ENCODE data around the gene ILK.

ILK gene

GRCh38 chr11:6638429-6638828, 34.9 kb downstream of the ILK start:
- no peak for DNase-seq

GRCh38 chr11:6640036-6640984, 36.7 kb downstream of the ILK start:
- no peak for DNase-seq

DNA sequence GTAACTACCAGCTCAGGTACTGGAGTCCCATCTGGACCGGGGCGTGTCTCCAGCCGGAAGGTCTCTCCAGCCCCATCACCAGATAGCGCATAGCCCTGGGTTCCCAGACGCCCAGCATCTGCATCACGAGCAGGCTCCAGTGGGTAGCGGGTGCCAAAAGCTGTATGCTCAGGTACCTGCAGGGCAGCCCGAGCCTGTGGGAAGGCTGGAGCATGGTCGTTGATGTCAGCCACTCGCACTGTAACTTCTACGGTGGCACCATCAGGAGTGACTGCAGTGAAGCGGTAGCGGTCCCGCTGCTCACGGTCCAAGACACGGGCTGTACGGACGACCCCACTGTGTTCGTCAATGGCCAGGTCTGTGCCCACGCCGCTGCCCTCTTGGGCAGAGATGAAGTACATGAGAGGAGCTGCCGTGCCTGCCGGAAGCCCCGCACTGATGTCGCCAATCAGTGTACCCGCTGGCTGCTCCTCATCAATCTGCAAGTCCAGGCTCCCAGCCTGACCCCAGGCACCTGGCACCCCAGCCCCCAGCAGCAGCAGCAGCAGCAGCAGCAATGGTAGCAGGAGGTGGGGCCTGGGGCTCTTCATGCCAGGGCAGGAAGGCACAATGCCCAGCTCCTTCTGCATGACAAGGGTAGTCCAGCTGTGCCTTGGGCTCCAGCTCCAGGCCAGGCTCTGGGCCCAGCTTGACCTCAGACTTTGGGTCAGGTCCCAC, 37.6 kb downstream of the ILK start:
- no peak for DNase-seq

DNA sequence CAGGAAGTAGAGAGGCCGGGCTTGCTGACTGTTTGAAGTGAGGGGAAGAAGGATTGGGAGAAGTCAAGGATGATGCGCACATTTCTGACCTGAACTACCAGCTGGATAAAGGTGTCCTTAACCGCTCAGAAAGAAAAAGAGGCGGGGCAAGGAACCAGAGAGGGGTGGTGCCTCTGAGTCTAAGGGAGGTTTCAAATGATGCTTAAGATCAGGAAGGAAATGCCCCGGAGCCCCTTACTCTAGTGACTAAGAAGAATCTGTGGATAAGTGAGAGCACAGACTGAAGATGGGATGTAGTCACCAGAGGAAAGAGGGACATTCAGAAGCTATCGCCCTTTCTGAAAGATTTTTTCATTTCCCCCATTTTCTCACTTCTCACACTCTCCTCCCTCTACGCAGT, 39.4 kb downstream of the ILK start:
- no peak for DNase-seq

DNA sequence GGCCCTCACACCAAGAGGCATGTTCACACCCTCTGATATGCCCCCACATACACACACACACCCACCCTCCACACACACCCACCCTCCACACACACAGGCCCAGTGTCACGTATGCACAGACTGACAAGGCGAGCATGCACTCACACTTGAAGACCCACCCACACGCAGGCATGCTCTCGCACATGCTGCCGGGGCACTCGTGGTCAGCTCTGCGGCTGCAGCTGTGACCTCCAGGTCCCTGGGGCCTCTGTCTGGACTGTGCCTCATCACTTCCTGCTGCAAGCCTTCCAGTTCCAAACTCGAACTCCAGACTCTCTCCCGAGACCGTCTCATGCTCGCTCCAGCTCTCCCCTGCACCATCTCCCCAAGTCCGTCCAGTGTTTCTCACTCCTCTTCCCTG, 42.5 kb downstream of the ILK start:
- DNase-seq = no peak

GRCh38 chr11:6646576-6646917, 43.0 kb downstream of the ILK start:
- no peak for DNase-seq

- no peak for DNase-seq
Observed at GRCh38 chr11:6646918-6647679, 43.5 kb downstream of the ILK start.

DNA sequence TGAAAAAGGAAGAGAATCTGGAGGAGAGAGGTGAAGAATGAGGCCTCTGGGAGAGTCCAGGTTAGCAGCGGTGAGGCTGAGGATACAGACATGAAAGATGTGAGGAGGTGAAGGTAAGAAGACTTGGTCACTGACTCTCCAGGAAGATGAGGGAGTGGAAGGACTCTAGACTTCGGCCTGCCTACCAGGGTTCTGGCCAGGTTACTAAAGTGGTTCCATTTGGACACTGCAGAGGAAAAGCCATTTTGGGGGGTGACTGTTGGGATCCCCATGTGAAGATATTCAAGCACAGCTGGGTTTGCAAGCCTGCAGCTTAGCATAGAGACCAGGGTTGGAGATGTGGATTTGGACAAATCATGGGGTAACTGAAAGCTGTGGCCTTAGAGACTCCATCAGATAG, 44.3 kb downstream of the ILK start:
- no peak for DNase-seq

DNA sequence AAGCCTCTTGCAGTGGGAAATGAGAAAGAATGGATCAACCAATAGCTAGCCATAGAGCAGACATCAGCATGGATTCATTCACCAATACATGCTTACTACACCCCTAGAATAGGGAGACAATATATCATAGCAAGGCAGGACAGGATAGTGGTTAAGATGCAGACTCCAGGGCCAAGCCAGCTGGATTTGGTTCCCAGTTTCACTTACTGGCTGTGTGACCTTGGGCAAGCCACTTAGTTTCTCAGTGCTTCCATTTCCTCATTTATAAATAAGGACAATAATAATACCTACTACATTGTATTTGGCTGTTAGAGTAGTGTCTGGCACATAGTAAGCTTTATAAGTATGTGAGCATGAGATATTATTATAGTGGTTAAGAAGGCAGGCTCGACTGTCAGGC, 44.9 kb downstream of the ILK start:
- DNase-seq = no peak

DNA sequence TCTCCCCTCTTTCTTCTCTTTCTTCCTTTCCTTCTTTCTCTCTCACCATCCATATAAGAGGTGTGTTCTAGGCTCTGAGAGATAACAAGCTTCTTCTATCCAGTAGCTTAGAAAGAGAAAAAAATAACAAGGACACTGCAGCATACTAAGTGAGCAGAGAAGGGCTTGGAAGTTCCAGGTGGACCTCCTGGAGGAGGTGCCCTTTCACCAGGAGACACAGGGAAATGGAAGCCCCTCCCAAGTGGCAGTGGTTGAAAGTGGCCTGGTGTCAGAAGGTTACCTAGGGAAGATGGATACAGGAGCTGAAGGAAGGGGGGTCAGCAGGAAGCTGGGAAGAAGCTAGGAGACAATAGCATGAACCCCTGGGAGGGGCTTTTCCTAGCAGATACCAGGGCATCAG, 46.5 kb downstream of the ILK start:
- no peak for DNase-seq

DNA sequence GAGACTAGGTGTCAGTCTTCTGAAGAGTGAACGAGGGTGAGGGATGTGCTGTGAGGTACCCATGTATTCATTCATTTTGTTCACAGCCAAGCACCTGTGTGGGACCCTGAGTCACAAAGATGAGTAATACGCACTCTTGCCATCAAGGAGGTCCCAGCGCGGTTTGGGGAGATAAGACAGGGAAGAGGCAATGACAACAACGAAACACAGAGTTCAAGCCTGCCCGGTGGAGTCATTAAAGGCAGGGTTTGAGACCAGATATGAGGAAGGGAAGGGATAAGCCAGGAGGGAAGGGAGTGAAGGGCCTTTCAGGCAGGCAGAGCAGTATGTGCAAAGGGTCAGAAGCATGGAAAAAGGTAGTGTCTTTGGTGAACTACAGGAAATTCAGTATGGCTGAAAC, 47.4 kb downstream of the ILK start:
- DNase-seq = no peak

- no peak for DNase-seq
Observed at GRCh38 chr11:6652182-6652581, 48.6 kb downstream of the ILK start.

- DNase-seq = no peak
Observed at GRCh38 chr11:6653097-6653496, 49.5 kb downstream of the ILK start.

DNA sequence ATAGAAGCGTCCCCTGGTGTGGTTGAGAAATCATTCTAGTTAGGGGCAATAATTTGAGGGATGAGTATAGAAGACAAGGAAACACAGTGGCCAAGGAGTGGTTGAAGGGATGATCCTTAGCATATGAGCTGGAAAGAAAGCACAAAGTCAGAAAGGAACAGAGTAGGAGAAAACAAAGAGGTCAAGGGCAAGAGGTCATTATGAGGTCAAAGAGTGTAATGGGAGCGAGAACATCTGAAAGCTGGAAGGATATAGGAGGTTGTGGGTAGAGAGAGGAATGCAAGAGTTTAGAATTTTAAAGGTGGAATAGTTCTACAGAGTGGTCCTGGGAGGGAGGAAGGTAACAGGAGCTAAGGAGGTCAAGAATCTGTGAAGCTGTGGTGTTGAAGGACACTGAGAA, 50.1 kb downstream of the ILK start:
- no peak for DNase-seq

DNA sequence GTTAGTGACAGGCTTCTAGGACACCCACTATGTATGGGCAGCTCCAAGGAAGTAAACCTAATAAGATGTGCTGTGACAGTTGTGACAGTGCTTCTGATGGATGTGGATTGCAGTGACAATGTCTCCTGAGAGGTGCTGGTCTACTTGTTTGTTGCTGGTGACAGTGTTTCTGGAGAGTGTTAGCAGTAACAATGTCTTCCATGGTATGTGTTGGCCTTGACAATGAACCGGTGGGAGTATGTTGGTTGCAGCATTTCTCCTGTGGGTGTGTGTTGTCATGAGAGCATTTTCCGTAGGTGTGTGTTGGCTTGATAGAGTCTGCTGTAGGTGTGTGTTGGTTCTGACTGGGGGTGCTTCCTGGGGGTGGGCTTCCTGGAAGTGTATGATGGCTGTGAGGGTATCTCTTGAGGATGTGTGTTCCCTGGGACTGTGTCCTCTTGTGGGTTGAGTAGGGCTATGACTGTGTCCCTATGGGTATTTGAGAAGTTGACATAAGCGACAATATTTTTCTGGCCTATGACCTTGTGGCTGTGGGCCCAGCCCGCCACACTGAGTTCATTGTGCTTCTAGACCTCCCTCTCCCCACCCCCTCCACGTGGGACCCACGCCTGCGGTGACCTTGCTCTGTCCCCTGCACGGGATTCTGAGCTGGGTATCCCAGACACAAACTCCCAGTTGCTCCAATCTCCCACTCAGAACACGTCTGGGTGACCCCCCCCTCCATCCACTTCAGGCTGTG, 50.9 kb downstream of the ILK start:
- no peak for DNase-seq

DNA sequence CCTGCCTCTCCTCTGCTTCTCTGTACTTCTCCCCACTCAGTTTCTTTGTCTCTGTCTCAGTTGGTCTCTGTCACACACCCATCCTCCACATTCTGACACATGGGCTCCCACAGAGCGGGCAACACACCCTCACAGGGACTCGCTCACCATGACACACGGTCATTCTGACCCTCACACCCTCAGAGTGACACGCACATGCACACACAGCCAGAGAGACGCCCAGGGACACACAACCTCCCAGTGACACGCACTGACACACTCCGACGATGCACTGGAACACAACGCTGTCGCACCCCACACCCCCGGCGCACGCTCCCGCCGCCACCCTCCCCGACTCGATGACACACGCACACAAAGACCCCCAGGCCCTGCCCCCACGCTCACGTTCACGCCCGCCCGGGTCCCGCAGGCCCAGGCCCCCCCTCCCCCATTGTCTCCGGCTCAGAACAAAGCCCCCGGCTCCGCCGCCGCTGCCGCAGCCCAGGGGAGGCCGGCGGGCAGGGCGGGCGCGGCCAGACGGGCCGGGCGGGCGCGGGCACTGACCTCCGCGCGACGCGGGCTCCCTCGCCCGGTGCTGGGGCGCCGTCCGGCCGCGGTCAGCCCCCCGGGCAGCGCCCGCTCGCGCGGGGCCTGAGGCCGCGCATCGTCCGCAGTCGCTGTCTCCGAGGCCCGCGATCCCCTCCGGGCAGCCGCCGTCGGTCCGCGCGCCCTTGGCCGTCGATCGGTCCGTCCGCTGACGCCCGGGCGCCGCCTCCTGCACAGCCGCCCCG, 51.6 kb downstream of the ILK start:
- no peak for DNase-seq

DNA sequence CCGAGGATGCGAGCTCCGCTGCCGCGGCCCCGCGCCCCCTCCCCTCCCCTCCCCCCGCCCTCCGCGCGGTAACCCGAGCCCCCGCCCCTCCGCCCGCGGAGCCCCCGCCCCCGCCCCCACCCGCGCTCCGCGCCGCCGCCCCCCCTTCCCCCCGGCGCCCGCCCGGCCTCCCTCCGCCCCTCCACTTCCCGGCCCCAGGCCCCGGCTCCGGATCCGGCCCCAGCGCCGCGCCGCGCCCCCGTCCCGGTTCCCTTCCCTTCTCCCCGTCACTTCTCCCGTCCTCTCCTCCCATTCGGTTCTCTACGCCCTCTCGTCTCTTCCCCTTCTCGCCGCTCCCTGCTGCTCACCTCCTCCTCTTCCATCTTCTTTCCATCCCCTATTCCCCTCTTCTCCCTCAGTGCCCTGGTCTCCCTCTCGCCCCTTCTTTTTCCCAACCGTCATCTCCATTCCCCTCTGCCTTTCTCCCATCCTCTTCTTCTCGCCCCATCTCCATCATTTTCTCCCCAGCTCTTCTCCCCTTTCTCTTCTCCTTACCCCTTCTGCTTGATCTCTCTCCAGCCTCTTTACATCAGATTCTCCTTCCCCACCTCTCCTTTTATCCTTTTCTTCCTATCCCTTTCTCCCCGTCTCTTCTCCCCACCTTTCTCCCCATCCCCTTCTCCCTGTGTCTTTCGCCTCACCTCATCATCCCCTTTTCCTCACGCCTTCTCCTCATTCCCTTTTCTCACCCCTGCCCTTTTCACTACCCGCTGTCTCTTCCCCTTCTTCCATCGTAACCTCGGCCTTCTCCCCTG, 52.4 kb downstream of the ILK start, which contains the start of gene DCHS1:
Gene DCHS1, minus strand, starts transcription at position 20 of the 794 bp plus-strand sequence. CDS start 14,196 bp downstream, outside the sequence.
- no peak for DNase-seq

DNA sequence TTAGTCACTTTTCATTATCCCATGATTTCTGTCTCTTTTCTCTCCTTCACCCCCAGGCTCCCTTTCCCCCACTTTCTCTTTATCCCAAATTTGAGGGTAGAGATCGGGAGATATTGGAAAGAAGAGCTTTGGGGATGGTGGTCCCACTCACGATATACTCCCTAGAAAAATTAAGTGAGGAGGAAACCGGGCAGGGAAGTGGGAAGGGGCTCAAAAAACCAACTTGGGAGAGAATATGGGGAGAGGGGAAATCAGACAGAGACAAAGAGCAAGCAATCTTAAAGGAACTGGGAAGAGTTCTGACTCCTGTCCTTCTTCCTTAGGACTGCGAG, 53.0 kb downstream of the ILK start:
- no peak for DNase-seq

DNA sequence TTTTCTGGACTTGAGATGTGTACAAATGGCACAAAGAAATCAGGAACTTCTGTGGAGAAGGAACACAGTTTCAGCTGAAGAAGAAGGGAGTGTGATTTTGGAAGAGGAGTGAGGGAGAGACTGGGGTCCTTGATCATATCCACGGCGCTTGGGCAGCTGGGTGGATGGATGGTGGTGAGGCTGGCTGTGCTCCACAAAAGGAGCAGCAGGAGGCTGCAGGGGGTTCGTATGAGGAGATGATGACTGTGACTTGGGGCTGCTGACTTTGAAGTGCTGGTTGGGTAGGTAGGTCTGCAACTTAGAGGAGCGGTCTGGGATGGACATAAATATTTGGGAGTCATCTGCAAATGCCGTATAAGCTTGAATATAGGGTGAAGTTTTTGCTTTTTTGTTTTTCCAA, 53.4 kb downstream of the ILK start:
- DNase-seq = no peak

DNA sequence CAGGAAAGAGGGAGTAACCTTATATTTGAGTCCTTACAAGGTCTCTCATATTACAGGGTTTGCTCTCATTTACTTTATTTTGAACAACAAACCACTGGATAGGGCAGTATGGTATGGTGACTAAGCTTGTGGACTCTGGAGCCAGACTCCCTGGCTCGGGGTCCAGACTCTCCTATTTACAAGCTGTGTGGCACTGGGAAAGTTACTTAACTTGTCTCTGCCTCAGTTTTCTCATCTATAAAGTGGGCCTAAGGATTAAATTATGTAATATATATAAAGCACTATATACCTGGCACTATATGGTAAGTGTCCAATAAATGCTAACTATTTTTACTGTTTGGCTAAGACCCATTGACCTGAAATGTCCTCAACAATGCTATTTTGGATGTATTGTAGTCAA, 53.8 kb downstream of the ILK start:
- no peak for DNase-seq

DNA sequence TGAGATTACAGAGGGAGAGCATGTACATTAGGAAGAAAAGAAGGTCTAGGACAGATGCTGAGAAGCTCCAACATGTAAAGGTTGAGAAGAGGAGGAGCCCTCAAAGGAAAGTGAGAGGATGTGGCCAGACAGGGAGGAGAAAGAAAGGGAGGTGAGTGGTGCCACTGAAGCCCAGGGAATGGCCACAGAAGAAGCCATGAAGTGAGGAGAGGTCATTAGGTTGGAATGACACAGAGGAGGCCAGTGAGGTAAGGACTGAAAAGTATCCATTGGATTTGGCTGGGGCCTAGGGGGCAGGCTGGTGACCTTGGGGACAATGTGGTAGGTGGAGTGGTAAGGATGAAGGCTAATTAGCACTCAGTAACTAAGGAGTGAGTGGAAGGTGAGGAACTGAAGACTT, 55.1 kb downstream of the ILK start:
- DNase-seq = no peak
